ENCODE measurements around the gene BCOR. TPM values are rescaled to one million over a fixed set of nuclear protein-coding genes. Genes with fewer than 3 reads are reported as not detected.

BCOR gene
- total and polyA plus RNA-seq, 2 of the 13 experiments (the other 11 are each of a cell fraction or from before 2014, with no cell fraction given) = 14.3 to 15.2 TPM

DNA sequence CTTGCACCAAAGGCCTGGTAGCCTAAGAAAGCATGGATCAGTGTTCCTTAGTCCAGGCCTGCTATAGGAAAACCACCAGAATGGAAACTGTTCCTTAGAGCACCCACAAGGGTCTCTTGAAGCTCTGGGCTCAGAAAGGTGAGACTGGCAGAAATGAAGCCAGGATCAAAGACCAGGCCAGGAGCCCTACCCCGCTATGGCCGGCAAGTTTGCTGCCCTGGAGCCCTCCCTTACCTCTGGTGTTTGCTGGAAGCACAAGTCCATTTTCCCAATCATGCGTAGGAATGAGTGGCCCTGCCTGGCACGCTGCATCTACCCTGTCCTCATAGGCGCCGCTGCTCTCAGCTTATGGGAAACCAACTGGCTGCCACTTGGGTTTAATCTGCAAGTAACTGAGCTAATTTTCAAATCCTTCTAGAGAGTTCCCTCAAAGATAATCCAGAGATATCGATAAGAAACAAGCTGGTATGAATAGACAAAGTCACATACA, 37.4 kb downstream of the BCOR start (continued):
- TF ChIP-seq, protein P1, sequence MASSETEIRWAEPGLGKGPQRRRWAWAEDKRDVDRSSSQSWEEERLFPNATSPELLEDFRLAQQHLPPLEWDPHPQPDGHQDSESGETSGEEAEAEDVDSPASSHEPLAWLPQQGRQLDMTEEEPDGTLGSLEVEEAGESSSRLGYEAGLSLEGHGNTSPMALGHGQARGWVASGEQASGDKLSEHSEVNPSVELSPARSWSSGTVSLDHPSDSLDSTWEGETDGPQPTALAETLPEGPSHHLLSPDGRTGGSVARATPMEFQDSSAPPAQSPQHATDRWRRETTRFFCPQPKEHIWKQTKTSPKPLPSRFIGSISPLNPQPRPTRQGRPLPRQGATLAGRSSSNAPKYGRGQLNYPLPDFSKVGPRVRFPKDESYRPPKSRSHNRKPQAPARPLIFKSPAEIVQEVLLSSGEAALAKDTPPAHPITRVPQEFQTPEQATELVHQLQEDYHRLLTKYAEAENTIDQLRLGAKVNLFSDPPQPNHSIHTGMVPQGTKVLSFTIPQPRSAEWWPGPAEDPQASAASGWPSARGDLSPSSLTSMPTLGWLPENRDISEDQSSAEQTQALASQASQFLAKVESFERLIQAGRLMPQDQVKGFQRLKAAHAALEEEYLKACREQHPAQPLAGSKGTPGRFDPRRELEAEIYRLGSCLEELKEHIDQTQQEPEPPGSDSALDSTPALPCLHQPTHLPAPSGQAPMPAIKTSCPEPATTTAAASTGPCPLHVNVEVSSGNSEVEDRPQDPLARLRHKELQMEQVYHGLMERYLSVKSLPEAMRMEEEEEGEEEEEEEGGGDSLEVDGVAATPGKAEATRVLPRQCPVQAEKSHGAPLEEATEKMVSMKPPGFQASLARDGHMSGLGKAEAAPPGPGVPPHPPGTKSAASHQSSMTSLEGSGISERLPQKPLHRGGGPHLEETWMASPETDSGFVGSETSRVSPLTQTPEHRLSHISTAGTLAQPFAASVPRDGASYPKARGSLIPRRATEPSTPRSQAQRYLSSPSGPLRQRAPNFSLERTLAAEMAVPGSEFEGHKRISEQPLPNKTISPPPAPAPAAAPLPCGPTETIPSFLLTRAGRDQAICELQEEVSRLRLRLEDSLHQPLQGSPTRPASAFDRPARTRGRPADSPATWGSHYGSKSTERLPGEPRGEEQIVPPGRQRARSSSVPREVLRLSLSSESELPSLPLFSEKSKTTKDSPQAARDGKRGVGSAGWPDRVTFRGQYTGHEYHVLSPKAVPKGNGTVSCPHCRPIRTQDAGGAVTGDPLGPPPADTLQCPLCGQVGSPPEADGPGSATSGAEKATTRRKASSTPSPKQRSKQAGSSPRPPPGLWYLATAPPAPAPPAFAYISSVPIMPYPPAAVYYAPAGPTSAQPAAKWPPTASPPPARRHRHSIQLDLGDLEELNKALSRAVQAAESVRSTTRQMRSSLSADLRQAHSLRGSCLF (CRISPR knock-in tag; IDR thresholded peaks at IDR 0.05; ENCODE audit: borderline replicate concordance) = no peak
- no peak for TF ChIP-seq ARHGAP35 (CRISPR knock-in tag; IDR thresholded peaks at IDR 0.05; ENCODE audit: borderline replicate concordance)

DNA sequence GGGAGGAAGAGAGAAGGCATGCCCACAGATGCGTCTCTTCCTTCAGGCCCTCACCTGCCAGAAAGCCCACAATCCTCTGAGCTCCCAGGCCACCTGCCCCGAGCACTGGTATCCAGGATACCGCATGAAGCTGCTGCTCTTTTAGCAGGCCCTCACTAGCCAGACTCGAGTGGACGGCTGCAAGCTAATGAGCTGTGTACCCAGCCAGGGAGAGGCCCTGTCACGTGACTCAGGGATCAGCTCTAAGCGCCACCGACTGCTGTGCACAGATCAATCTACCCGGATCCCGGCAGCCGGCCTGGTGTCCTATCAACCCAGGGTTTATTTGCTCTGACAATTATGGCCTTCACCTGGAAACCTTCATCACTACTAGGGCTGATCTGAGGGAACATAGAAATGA, 39.0 kb downstream of the BCOR start:
- Histone ChIP-seq H3K4me2 (ENCODE audit: low read depth, low read length) (no peak overlapping the region), H3K79me2 (ENCODE audit: insufficient read depth, low read length) (no peaks in the 10 kb centered on the region), H3K9ac (ENCODE audit: insufficient read depth, low read depth, low read length) (no peak overlapping the region), H3K4me3 (replicated peaks in 1 of 3; ENCODE audit: insufficient read depth in 1 of 3, low read depth in 2 of 3, low read length in 3 of 3) (no peak overlapping the region), H3K36me3 (replicated peaks in 1 of 2; ENCODE audit: control insufficient read depth in 1 of 2, insufficient read depth in 2 of 2, low read length in 2 of 2) (peaks cover 11 to 67% of the 10 kb centered on the region in 2 experiments), H3K27ac (ENCODE audit: extremely low read length, insufficient read depth, low read length) (no peak overlapping the region), H3K9me3 (ENCODE audit: low read length) (no peaks in the 10 kb centered on the region), H4K20me1 (ENCODE audit: insufficient read depth, low read length) (no peaks in the 10 kb centered on the region), H3K27me3 (ENCODE audit: control insufficient read depth in 1 of 2, insufficient read depth in 2 of 2, low read length in 2 of 2) (no peaks in the 10 kb centered on the region), H3K4me1 (ENCODE audit: insufficient read depth, low read length) (no peaks in the 10 kb centered on the region), H2AFZ (ENCODE audit: low read length) (no peak overlapping the region)
- WGBS (ENCODE audit: low lambda C conversion rate) = no CpG with 5 or more reads among the region's 11 CpGs
- FAIRE-seq (no peak), DNase-seq (ENCODE audit: low spot score) (no peak), ATAC-seq (peak; percentile 56)
- POLR2A ChIA-PET = no interaction called here
- CTCF ChIA-PET (ENCODE audit: low intra/inter-chr PET ratio, low total read pairs) = no interaction called here
- intact Hi-C loops (cut with micrococcal nuclease; ENCODE audit: unreplicated experiment) = no loop called here
- in situ Hi-C loops (cut with HindIII; ENCODE audit: extremely low pct_ligation_motif_present, low pct_unique_long_range_greater_than_20kb) = no loop called here
- no TSS peak for BruUV-seq (replicated peaks)
- TF ChIP-seq, protein P2, sequence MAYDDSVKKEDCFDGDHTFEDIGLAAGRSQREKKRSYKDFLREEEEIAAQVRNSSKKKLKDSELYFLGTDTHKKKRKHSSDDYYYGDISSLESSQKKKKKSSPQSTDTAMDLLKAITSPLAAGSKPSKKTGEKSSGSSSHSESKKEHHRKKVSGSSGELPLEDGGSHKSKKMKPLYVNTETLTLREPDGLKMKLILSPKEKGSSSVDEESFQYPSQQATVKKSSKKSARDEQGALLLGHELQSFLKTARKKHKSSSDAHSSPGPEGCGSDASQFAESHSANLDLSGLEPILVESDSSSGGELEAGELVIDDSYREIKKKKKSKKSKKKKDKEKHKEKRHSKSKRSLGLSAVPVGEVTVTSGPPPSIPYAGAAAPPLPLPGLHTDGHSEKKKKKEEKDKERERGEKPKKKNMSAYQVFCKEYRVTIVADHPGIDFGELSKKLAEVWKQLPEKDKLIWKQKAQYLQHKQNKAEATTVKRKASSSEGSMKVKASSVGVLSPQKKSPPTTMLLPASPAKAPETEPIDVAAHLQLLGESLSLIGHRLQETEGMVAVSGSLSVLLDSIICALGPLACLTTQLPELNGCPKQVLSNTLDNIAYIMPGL (CRISPR knock-in tag; IDR thresholded peaks at IDR 0.05; ENCODE audit: borderline replicate concordance in 1 of 2, low read depth in 1 of 2) = no peak
- TF ChIP-seq SNRNP70 (IDR thresholded peaks at IDR 0.05; ENCODE audit: low read depth, low read length) (no peak), RAD51 (IDR thresholded peaks at IDR 0.05; ENCODE audit: borderline replicate concordance) (peak; percentile 28; the same call in 1 of the 2 replicates)
- TF ChIP-seq, protein P3, sequence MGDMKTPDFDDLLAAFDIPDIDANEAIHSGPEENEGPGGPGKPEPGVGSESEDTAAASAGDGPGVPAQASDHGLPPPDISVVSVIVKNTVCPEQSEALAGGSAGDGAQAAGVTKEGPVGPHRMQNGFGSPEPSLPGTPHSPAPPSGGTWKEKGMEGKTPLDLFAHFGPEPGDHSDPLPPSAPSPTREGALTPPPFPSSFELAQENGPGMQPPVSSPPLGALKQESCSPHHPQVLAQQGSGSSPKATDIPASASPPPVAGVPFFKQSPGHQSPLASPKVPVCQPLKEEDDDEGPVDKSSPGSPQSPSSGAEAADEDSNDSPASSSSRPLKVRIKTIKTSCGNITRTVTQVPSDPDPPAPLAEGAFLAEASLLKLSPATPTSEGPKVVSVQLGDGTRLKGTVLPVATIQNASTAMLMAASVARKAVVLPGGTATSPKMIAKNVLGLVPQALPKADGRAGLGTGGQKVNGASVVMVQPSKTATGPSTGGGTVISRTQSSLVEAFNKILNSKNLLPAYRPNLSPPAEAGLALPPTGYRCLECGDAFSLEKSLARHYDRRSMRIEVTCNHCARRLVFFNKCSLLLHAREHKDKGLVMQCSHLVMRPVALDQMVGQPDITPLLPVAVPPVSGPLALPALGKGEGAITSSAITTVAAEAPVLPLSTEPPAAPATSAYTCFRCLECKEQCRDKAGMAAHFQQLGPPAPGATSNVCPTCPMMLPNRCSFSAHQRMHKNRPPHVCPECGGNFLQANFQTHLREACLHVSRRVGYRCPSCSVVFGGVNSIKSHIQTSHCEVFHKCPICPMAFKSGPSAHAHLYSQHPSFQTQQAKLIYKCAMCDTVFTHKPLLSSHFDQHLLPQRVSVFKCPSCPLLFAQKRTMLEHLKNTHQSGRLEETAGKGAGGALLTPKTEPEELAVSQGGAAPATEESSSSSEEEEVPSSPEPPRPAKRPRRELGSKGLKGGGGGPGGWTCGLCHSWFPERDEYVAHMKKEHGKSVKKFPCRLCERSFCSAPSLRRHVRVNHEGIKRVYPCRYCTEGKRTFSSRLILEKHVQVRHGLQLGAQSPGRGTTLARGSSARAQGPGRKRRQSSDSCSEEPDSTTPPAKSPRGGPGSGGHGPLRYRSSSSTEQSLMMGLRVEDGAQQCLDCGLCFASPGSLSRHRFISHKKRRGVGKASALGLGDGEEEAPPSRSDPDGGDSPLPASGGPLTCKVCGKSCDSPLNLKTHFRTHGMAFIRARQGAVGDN (CRISPR knock-in tag; IDR thresholded peaks at IDR 0.05) = peak; percentile 33; the same call in 1 of the 2 replicates
